GM12891 (cell line): ENCODE results near the gene MAP3K2.

ENCODE experiments used
- PAX5 ChIP-seq: IDR thresholded peaks from 2 replicates; pipeline ENCODE4 v1.6.1; 2011; ENCODE audit warnings: low read length, moderate library complexity, mild to moderate bottlenecking; ENCODE audit not compliant: insufficient read depth, severe bottlenecking
- POLR2A ChIP-seq: IDR thresholded peaks from 2 replicates; pipeline ENCODE4 v1.6.1; 2011; ENCODE audit warnings: low read depth, low read length, control low read depth
- POLR2AphosphoS5 ChIP-seq: IDR thresholded peaks from 2 replicates; pipeline ENCODE4 v1.6.1; 2011; ENCODE audit warnings: low read depth, low read length, control low read depth
- SPI1 ChIP-seq: IDR thresholded peaks from 2 replicates; pipeline ENCODE4 v1.6.1; 2011; ENCODE audit warnings: low read depth, low read length, control low read depth
- TAF1 ChIP-seq: IDR thresholded peaks from 2 replicates; pipeline ENCODE4 v1.6.1; 2011; ENCODE audit warnings: low read depth, low read length, control low read depth

- TF ChIP-seq TAF1, result no peak
- no peak for TF ChIP-seq POLR2A
- no peak for TF ChIP-seq POLR2AphosphoS5
- TF ChIP-seq SPI1, result no peak
- TF ChIP-seq PAX5, result no peak
These were observed 39.3 kb downstream of the MAP3K2 start for GRCh38 chr2:127348426-127349000.
